ENCODE results near the gene GRIA4. TPM values are rescaled to one million over a fixed set of nuclear protein-coding genes. Genes with fewer than 3 reads are reported as not detected.

The GRIA4 gene
- total RNA-seq, 4 donors from 2014 or later = 37.2 TPM; not detected in 3

GRCh38 chr11:105790840-105791239 lies 181.0 kb downstream of the GRIA4 start:
- Histone ChIP-seq H3K9me3 (no peaks in the 10 kb centered on the region), H3K27ac (no peak overlapping the region), H3K36me3 (no peaks in the 10 kb centered on the region), H3K4me1 (no peaks in the 10 kb centered on the region), H3K4me3 (no peak overlapping the region), H3K27me3 (no peaks in the 10 kb centered on the region)
- TF ChIP-seq, protein P1, sequence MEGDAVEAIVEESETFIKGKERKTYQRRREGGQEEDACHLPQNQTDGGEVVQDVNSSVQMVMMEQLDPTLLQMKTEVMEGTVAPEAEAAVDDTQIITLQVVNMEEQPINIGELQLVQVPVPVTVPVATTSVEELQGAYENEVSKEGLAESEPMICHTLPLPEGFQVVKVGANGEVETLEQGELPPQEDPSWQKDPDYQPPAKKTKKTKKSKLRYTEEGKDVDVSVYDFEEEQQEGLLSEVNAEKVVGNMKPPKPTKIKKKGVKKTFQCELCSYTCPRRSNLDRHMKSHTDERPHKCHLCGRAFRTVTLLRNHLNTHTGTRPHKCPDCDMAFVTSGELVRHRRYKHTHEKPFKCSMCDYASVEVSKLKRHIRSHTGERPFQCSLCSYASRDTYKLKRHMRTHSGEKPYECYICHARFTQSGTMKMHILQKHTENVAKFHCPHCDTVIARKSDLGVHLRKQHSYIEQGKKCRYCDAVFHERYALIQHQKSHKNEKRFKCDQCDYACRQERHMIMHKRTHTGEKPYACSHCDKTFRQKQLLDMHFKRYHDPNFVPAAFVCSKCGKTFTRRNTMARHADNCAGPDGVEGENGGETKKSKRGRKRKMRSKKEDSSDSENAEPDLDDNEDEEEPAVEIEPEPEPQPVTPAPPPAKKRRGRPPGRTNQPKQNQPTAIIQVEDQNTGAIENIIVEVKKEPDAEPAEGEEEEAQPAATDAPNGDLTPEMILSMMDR (IDR thresholded peaks at IDR 0.05) = no peak
- TF ChIP-seq POLR2A (IDR thresholded peaks at IDR 0.05) = no peak
- DNase-seq = no peak
- intact Hi-C loops (cut with DNase I; ENCODE audit: low total_unique reads) = no loop called here

GRCh38 chr11:105793092-105793491 lies 183.2 kb downstream of the GRIA4 start:
- intact Hi-C loops (cut with DNase I; ENCODE audit: low total_unique reads) = no loop called here
- no peak overlapping the region for H3K27ac ChIP-seq

DNA sequence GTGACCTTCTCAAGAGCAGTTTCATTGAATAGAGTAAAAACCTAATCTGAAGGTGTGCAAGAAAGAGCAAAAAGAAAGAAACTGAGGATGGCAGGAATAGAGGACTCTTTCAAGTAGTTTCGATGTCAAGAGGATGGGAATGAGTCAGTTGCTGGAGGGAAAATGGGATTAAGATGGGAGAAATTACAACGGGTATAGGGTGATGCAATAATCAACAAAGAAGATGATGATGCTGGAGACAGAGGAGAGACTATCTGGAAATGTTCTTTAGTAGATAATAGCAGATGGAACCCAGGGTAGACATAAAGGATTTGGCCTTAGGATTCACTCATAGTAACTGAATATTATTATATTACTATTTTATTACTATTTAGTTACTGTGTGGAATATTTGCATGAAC lies 189.4 kb downstream of the GRIA4 start:
- DNase-seq = no peak
- Histone ChIP-seq H3K4me3 (no peak overlapping the region), H3K36me3 (no peaks in the 10 kb centered on the region), H3K9me3 (no peaks in the 10 kb centered on the region), H3K27me3 (no peaks in the 10 kb centered on the region), H3K4me1 (no peaks in the 10 kb centered on the region), H3K27ac (no peak overlapping the region)
- intact Hi-C loops (cut with DNase I; ENCODE audit: low total_unique reads) = no loop called here
- TF ChIP-seq, protein P1 (IDR thresholded peaks at IDR 0.05) = no peak
- TF ChIP-seq POLR2A (IDR thresholded peaks at IDR 0.05) = no peak

More at GRCh38 chr11:105793092-105793491, 183.2 kb downstream of the GRIA4 start:
- no peak for TF ChIP-seq POLR2A (IDR thresholded peaks at IDR 0.05)
- TF ChIP-seq, protein P1 (IDR thresholded peaks at IDR 0.05) = no peak
- Histone ChIP-seq H3K4me3 (no peak overlapping the region), H3K9me3 (no peaks in the 10 kb centered on the region), H3K27me3 (no peaks in the 10 kb centered on the region), H3K4me1 (no peaks in the 10 kb centered on the region), H3K36me3 (no peaks in the 10 kb centered on the region)
- no peak for DNase-seq

DNA sequence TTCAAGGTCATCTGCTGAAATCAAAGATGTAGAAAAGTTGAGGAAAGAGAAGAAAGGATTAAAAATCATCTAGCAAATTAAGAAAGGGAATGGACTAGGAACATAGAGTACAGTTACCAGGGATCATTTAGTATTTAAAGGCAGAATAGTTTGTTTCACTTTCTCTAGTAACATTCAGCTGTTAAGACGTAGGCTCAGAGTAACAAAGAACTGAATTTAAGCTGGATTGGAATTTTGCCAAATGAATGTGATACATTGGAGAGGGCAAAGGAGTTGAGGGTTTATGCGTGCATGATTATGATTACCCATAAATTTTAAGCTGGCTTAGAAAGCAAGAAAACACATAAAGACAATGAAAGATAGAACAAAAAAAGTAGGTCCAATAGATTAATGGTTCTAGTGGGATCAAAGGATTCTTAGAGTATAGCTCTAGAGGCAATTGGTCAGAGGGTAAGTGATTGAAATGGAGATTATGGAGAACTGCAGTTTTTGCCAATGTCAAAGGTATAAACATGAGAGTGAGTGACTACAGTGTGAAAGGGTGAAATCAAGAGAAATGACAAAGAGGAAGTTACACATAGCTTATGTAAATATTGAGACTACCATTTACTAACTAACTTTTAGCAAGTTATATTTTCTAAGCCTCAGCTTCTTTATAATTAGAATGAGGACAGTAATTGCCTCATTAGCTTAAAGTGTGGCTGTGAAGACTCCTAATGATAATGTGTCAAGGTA lies 190.0 kb downstream of the GRIA4 start:
- intact Hi-C loops (cut with DNase I; ENCODE audit: low total_unique reads) = no loop called here
- H3K9me3 ChIP-seq = no peaks in the 10 kb centered on the region

DNA sequence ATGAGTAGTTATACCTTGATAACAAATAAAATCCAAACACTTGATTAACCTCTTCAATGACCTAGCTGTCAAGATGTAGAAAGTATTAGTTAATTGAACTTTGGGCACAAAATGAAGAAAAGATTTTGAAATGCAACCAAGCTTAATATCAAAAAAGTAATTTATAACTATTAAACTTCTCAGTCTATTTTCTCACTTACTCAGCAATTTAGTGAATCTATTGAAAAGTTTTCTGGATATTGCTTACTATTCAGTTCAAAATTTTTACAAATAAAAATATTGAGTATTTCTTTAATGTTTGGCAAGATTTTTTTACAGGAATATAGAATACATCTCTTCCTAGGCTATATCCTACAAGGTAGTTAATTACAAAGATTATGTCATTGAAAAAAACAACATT lies 192.5 kb downstream of the GRIA4 start:
- intact Hi-C loops (cut with DNase I; ENCODE audit: low total_unique reads) = no loop called here
- Histone ChIP-seq H3K9me3 (no peaks in the 10 kb centered on the region), H3K36me3 (no peaks in the 10 kb centered on the region), H3K4me3 (no peak overlapping the region), H3K4me1 (no peaks in the 10 kb centered on the region), H3K27ac (no peak overlapping the region), H3K27me3 (no peaks in the 10 kb centered on the region)
- TF ChIP-seq POLR2A (IDR thresholded peaks at IDR 0.05) = no peak
- TF ChIP-seq, protein P1 (IDR thresholded peaks at IDR 0.05) = no peak
- DNase-seq = no peak

More for the DNA sequence above, 190.0 kb downstream of the GRIA4 start:
- no peaks in the 10 kb centered on the region for H3K4me1 ChIP-seq
- DNase-seq = no peak
- H3K4me3 ChIP-seq = no peak overlapping the region
- H3K27ac ChIP-seq = no peak overlapping the region
- TF ChIP-seq, protein P1 (IDR thresholded peaks at IDR 0.05) = no peak
- no peak for TF ChIP-seq POLR2A (IDR thresholded peaks at IDR 0.05)
- H3K27me3 ChIP-seq = no peaks in the 10 kb centered on the region
- no peaks in the 10 kb centered on the region for H3K36me3 ChIP-seq

All from uterus (tissue), 4 donors.